DMS153 treated with DMSO at 0.1 percent for 48 hours (cell line): ENCODE results near the gene TCEAL9.
"Not testable (repeated sequence)": the region's sequence is repeated elsewhere in the genome, so short reads cannot be mapped to it uniquely, and the experiment has no call there.

Experiments
- DNase-seq: peaks from one replicate; lab custom pipeline; 2025; ENCODE audit not compliant: unreplicated experiment; lab: John Stamatoyannopoulos, UW

TCEAL9 gene

GRCh38 chrX:103373581-103373980, 17.3 kb downstream of the TCEAL9 start:
- no peak for DNase-seq

GRCh38 chrX:103376118-103376978, 20.0 kb downstream of the TCEAL9 start, which contains the start of gene BEX3:
TSS of gene BEX3 (plus strand) at chrX:103376538. CDS start at chrX:103377522, 984 bp downstream.
- no peak for DNase-seq

DNA sequence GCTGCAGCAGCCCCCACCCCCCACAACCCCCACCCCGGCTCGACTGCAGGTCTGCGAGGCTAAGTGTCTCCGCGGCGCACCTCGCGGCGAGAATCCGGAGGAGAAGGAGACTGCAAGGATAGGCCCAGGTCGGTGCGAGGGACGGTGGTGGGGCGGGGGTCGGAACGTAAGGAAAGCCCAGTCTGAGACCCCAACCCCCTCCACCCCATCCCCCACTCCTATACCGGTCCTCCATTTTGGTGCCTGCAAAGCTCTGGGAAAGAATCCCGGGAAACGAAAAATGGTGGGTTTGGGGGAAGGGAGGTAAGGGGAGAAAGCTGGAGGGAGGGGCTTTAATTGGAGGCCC, 20.6 kb downstream of the TCEAL9 start:
- no peak for DNase-seq

- DNase-seq, result no peak
Measured at GRCh38 chrX:103378990-103379389, 22.7 kb downstream of the TCEAL9 start.

GRCh38 chrX:103382877-103383276, 26.6 kb downstream of the TCEAL9 start:
- no peak for DNase-seq

DNA sequence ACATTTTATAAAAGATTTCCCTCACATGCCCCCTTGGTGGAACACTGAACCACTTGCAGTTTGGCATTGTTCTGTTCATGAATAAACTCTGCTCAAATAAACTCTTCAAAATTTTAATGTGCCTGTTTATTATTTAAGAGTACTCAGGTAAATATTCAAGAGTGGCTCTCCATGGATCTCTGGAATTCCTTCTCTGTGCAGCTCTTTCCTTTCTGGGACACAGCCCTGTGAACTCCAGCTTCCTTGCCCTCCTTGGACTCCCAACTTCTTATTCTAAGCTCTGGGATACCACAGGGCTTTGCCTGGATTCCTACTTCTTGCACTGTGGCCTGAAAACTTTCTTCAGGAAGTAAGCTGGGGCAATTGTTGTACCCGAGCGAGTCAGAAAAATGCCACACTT, 28.4 kb downstream of the TCEAL9 start:
- no peak for DNase-seq

DNA sequence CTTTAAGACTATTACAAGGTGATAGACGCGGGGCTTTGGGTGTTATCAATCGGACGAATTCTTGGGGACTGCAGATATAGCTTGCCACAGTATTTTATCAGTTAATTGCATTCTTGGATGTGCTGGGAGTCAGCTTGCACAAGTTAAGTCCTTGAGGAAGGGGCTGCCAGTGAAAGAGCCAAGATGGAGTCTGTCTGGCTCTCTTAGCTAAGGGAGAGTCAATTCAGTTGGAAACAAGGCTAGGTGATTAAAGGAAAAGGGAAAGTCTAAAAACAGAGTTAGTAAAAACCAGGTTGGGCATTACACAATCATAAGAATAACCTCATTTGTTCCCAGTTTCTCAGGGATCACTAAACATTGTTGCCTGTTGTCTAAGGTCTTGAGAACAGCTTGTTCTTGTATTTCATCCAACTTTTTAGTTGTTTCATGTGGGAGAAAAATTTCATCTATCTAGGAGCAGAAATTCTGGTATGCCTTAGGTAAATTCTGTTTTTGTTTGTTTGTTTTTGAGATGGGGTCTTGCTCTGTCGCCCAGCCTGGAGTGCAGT, 29.1 kb downstream of the TCEAL9 start:
- DNase-seq, result not testable (repeated sequence)

GRCh38 chrX:103386332-103386731, 30.0 kb downstream of the TCEAL9 start:
- DNase-seq, result no peak

DNA sequence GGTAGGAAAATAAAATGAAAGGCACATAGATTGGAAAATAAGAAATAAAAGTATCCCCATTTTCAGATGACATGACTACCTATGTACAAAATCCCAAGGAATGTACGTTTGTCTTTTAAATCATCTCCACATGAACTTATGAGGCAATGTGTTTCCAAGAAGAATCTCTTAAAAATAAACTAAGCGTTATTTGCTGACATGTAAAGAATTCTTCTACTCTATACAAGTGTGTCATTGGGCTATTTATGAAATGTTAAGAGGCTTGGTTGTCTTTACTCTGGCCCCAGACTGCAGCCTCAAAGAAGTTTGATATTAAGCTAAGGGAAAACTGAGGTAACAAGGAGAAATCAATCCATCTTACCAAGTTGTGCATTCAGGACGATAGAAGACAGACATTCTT, 37.2 kb downstream of the TCEAL9 start:
- DNase-seq, result no peak

GRCh38 chrX:103396186-103396585, 39.9 kb downstream of the TCEAL9 start:
- DNase-seq, result no peak

GRCh38 chrX:103396660-103397059, 40.4 kb downstream of the TCEAL9 start:
- no peak for DNase-seq

DNA sequence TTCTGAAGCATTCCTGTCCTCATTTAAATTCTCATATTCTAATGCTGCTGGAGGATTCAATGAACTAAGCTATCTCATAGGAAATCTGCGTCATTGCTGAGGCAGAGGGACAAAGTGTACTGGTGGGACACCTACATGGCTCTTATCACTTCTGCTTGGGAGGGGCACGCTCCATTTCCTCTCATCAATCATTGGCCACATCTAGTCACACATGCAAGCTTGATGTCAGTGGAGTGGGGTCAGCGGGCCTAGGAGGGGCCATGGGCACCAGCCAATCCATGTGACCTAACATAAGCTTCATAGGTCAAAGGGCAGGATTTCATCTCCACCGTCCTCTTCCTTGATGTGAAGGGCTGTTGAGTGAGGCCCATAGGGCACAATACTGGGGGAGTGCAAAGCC, 41.4 kb downstream of the TCEAL9 start:
- no peak for DNase-seq

- no peak for DNase-seq
Measured at GRCh38 chrX:103398421-103398864, 42.1 kb downstream of the TCEAL9 start.

DNA sequence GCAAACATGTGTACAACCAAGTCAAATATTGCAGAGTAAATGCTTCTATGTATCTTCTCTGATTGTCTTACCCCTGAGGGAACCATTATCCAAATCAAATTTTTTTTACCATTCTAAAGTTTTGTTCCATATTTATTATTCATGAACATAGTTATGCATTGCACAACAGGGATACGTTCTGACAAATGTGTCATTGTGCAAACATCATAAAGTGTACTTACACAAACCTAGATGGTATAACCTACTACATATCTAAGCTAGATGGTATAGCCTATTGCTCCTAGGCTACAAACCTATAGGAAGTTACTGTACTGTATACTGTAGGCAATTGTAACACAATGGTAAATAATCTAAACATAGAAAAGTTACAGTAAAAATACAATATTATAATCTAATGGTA, 43.4 kb downstream of the TCEAL9 start:
- no peak for DNase-seq

GRCh38 chrX:103400931-103401330, 44.6 kb downstream of the TCEAL9 start:
- no peak for DNase-seq

DNA sequence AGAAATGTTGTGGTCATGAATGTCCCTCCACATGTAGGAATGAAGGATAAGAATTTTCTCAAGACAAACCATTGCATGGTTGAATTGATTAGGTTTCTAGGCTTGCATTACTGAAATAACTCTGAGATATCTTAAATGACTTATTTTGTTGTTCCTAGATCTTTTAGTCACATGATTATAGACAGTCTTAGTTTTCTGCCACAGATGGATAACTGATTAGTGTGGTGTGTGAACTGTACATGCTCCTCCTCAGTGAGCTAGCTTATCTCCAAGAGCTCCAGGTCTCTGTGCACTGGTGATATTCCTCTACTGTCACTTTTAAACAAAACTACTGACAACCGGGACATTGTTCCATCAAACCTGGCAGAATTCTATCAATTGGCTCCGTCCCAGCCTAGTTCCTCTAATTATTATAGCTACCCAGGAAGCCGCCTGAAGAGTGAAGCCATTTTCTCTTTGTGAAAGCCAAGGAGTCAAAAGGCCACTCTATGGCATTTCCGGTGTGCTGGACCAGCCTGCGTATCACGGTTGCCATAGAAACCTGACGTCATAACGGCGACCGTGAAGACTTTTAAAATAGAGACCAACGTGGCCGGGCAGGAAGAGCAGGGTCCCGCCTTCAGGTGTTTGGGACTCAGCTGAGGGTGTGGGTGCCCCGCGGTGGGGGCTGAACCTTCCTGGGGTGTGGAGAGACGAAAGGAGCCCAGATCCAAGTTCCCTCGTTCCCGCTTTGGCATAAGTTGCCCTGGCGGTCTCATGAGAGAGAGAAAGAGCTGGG, 48.1 kb downstream of the TCEAL9 start:
- DNase-seq, result peak; percentile 3

DNA sequence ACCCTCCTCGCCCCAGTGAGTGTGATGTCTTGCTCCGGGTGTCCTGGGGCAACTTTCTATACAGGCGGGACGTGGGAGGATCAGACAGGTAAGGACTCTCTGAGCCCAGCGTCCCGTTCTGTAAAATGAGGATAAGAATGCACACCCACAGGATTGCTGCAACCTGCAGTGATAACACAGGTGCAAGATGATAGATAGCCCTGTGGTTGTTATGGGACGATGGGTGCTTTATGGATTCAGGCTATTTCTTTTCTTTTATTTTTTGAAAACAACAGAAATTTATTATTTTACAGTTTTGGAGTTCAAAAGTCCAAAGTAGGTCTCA, 48.7 kb downstream of the TCEAL9 start:
- no peak for DNase-seq

DNA sequence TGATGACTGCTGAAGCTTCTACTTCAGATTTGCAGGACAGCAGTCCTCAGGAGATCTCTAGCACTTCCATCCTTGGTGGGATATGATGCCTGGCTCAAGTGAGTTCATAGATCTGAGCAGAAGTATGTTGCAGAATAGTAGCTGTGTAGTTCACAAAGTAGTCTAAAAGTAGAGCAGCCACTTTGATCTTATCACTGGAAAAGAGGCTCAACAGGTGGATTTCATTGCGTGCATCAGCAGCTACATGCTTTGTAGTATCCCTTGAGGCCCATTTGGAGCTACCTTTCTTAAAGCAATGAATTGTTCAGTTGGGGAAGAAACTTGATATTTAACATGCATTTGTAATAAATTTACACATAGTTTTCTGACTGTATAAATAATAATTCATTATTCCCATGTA, 50.0 kb downstream of the TCEAL9 start:
- DNase-seq, result no peak

- no peak for DNase-seq
Measured at GRCh38 chrX:103407776-103408175, 51.5 kb downstream of the TCEAL9 start.
